ENCODE measurements around the gene PPP2R5C. TPM values are rescaled to one million over a fixed set of nuclear protein-coding genes. Genes with fewer than 3 reads are reported as not detected.
"Not testable (repeated sequence)": the region's sequence is repeated elsewhere in the genome, so short reads cannot be mapped to it uniquely, and the experiment has no call there.

PPP2R5C gene
- total RNA-seq, 2 experiments from 2014 or later: 238 to 242 TPM

DNA sequence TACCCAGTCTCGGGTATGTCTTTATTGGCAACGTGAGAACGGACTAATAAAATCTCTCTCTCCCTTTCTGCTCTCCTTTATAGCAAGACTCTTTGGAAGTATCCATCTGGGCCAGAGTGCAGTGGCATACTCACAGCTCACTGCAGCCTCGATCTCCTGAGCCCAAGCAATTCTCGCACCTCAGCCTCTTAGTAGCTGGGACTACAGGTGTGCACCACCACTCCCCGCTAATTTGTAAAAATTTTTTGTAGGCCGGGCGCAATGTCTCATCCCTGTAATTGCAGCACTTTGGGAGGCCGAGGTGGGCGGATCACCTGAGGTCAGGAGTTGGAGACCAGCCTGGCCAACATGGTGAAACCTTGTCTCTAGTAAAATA, 33.2 kb upstream of the PPP2R5C start:
- H3K4me3 Mint-ChIP-seq: no peak overlapping the region
- H3K36me3 Mint-ChIP-seq (ENCODE audit: low read depth): peaks cover 11% of the 10 kb centered on the region
- H3K27ac Mint-ChIP-seq: no peak overlapping the region
- peaks cover 10% of the 10 kb centered on the region for H3K9me3 Mint-ChIP-seq
- H3K27me3 Mint-ChIP-seq: no peaks in the 10 kb centered on the region
- intact Hi-C loops (cut with micrococcal nuclease): no loop called here
- no peak for TF ChIP-seq CTCF (IDR thresholded peaks at IDR 0.05)
- no peak for DNase-seq
- ChIA-PET POLR2A (interaction anchor here (1.4 kb wide), 1 partner anchor 31 kb away, joined by 3 read pairs; no protein-coding TSS in a partner anchor), CTCF (interaction anchor here (1.1 kb wide), 1 partner anchor 116 kb away, joined by 3 read pairs; no protein-coding TSS in a partner anchor)
- no peak for ATAC-seq
- H3K4me1 Mint-ChIP-seq (ENCODE audit: low read depth): peaks cover 63% of the 10 kb centered on the region

DNA sequence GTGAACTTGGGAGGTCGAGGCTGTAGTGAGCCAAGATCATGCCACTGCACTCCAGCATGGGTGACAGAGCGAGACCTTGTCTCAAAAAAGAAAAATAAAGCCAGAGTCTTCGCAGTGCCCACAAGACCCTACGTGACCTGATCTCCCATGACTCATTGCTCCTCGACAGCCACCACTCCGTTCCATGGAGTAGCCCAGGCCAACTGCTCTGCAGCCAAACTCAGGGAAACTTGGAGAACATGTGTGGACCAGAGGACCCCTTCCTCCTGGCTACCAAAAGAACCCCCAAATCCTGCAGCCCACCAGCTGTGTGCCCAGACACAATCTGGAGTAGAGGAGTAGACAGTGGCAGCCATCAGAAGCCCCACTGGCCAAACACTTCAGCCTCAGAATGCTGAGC, 32.1 kb upstream of the PPP2R5C start:
- DNase-seq (no peak), ATAC-seq (no peak)
- Mint-ChIP-seq H3K27me3 (no peaks in the 10 kb centered on the region), H3K9me3 (peaks cover 10% of the 10 kb centered on the region), H3K27ac (no peak overlapping the region), H3K4me1 (ENCODE audit: low read depth) (peaks cover 72% of the 10 kb centered on the region), H3K36me3 (ENCODE audit: low read depth) (peaks cover 11% of the 10 kb centered on the region), H3K4me3 (no peak overlapping the region)
- CTCF ChIA-PET: interaction anchor here (1.1 kb wide), 1 partner anchor 115 kb away, joined by 3 read pairs; no protein-coding TSS in a partner anchor
- POLR2A ChIA-PET: no interaction called here
- intact Hi-C loops (cut with micrococcal nuclease): no loop called here
- no peak for TF ChIP-seq CTCF (IDR thresholded peaks at IDR 0.05)

GRCh38 chr14:101730157-101730556, 31.4 kb upstream of the PPP2R5C start:
- H3K27ac Mint-ChIP-seq: peak overlapping the region; percentile 97
- intact Hi-C loops (cut with micrococcal nuclease); DNase-seq; H3K27me3 Mint-ChIP-seq; ATAC-seq; H3K9me3 Mint-ChIP-seq: not testable (repeated sequence)
- H3K4me1 Mint-ChIP-seq (ENCODE audit: low read depth): peaks cover 72% of the 10 kb centered on the region
- peak overlapping the region; percentile 70 for H3K4me3 Mint-ChIP-seq
- H3K36me3 Mint-ChIP-seq (ENCODE audit: low read depth): peaks cover 11% of the 10 kb centered on the region
- ChIA-PET POLR2A (interaction anchor here (1.2 to 2.3 kb wide), 3 partner anchors 8 to 94 kb away, joined by 5 to 19 read pairs (median 5); no protein-coding TSS in a partner anchor), CTCF (interaction anchor here (1.3 to 2.1 kb wide), 3 partner anchors 11 to 41 kb away, joined by 5 to 6 read pairs (median 6); no protein-coding TSS in a partner anchor)

- Mint-ChIP-seq H3K36me3 (ENCODE audit: low read depth) (peaks cover 11% of the 10 kb centered on the region), H3K4me1 (ENCODE audit: low read depth) (peaks cover 70% of the 10 kb centered on the region), H3K4me3 (peak overlapping the region; percentile 70), H3K27ac (peak overlapping the region; percentile 97), H3K9me3 (peaks cover 10% of the 10 kb centered on the region), H3K27me3 (no peaks in the 10 kb centered on the region)
- DNase-seq (no peak), ATAC-seq (no peak)
- ChIA-PET POLR2A (interaction anchor here (0.6 to 2.3 kb wide), 7 partner anchors 8 to 358 kb away, joined by 3 to 19 read pairs (median 5); no protein-coding TSS in a partner anchor), CTCF (interaction anchor here (0.6 to 2.1 kb wide), 6 partner anchors 8 to 231 kb away, joined by 3 to 7 read pairs (median 6); no protein-coding TSS in a partner anchor)
- intact Hi-C loops (cut with micrococcal nuclease): no loop called here
- TF ChIP-seq CTCF (IDR thresholded peaks at IDR 0.05): no peak
These were observed 30.8 kb upstream of the PPP2R5C start for GRCh38 chr14:101730626-101731186.

GRCh38 chr14:101731187-101732080, 30.1 kb upstream of the PPP2R5C start:
- Mint-ChIP-seq H3K4me3 (peak overlapping the region; percentile 70), H3K27me3 (no peaks in the 10 kb centered on the region), H3K4me1 (ENCODE audit: low read depth) (peaks cover 63% of the 10 kb centered on the region), H3K27ac (peak overlapping the region; percentile 97), H3K36me3 (ENCODE audit: low read depth) (peaks cover 11% of the 10 kb centered on the region), H3K9me3 (peaks cover 10% of the 10 kb centered on the region)
- ChIA-PET CTCF (interaction anchor here (0.6 to 2.1 kb wide), 7 partner anchors 9 to 230 kb away, joined by 3 to 7 read pairs (median 5); no protein-coding TSS in a partner anchor), POLR2A (interaction anchor here (0.6 to 2.3 kb wide), 11 partner anchors 9 to 582 kb away, joined by 3 to 19 read pairs (median 3); no protein-coding TSS in a partner anchor)
- DNase-seq (peak; percentile 95), ATAC-seq (peak; percentile 93)
- TF ChIP-seq CTCF (IDR thresholded peaks at IDR 0.05): no peak
- intact Hi-C loops (cut with micrococcal nuclease): no loop called here
